Keratinocyte (primary cell): ENCODE measurements around the gene DDX41. TPM values are rescaled to one million over a fixed set of nuclear protein-coding genes. Genes with fewer than 3 reads are reported as not detected.

Experiments
- DNase-seq: peaks from one replicate; pipeline ENCODE4 v3.0.0-alpha.2; 2011; ENCODE audit warnings: low read depth, missing footprints, low spot score
- FAIRE-seq: peaks from 2 replicates; lab custom pipeline; 2011; peaks lifted over from hg19 to GRCh38; lab: Jason Lieb, UNC
- H2AFZ ChIP-seq: 2 replicates; pipeline ENCODE4 v1.6.0; 2012; ENCODE audit warnings: low read length, control low read depth, inconsistent platforms; ENCODE audit not compliant: control insufficient read depth
- H3K27ac ChIP-seq: 2 replicates; pipeline ENCODE4 v1.5.1; 2011; ENCODE audit warnings: low read length; ENCODE audit not compliant: control insufficient read depth, insufficient read depth
- H3K27me3 ChIP-seq: 3 replicates; pipeline ENCODE4 v1.6.0; 2011; ENCODE audit warnings: low read length; ENCODE audit not compliant: control insufficient read depth, insufficient read depth; ENCODE audit errors: extremely low read depth
- H3K36me3 ChIP-seq, 2 experiments: 2 replicates in 1 of 2; 3 replicates in 1 of 2; pipeline ENCODE4 v1.5.1; 2011; ENCODE audit warnings: low read length in 2 of 2, mild to moderate bottlenecking in 1 of 2; ENCODE audit not compliant: control insufficient read depth in 2 of 2, insufficient read depth in 2 of 2; ENCODE audit errors: extremely low read depth in 1 of 2
- H3K4me1 ChIP-seq: 3 replicates; pipeline ENCODE4 v1.5.1; 2011; ENCODE audit warnings: low read length; ENCODE audit not compliant: control insufficient read depth, insufficient read depth; ENCODE audit errors: extremely low read depth
- H3K4me2 ChIP-seq: 3 replicates; pipeline ENCODE4 v1.6.0; 2011; ENCODE audit warnings: low read depth, low read length; ENCODE audit not compliant: control insufficient read depth, insufficient read depth; ENCODE audit errors: extremely low read depth
- H3K4me3 ChIP-seq, 3 experiments: fragments of 200-600 bp in 1 of 3; sonication (generic) in 1 of 3; 2 replicates in 2 of 3; 3 replicates in 1 of 3; pipeline ENCODE4 v1.5.1; 2011 to 2016; ENCODE audit warnings: low read length in 3 of 3, mild to moderate bottlenecking in 3 of 3, control low read depth in 2 of 3, inconsistent platforms in 1 of 3, low read depth in 1 of 3, mixed read lengths in 1 of 3, mixed run types in 1 of 3, moderate library complexity in 1 of 3; ENCODE audit not compliant: control insufficient read depth in 2 of 3, insufficient read depth in 2 of 3; ENCODE audit errors: extremely low read depth in 1 of 3
- H3K79me2 ChIP-seq: 2 replicates; pipeline ENCODE4 v1.6.0; 2012; ENCODE audit warnings: low read length; ENCODE audit not compliant: control insufficient read depth, insufficient read depth
- H3K9ac ChIP-seq: 3 replicates; pipeline ENCODE4 v1.6.0; 2011; ENCODE audit warnings: low read length; ENCODE audit not compliant: control insufficient read depth, insufficient read depth; ENCODE audit errors: extremely low read depth
- H3K9me1 ChIP-seq: 3 replicates; pipeline ENCODE4 v1.6.0; 2011; ENCODE audit warnings: low read length; ENCODE audit not compliant: control insufficient read depth, insufficient read depth; ENCODE audit errors: extremely low read depth
- H3K9me3 ChIP-seq: 2 replicates; pipeline ENCODE4 v1.5.1; 2012; ENCODE audit warnings: low read depth, low read length; ENCODE audit not compliant: control insufficient read depth
- H4K20me1 ChIP-seq: 3 replicates; pipeline ENCODE4 v1.6.0; 2011; ENCODE audit warnings: low read length; ENCODE audit not compliant: control insufficient read depth, insufficient read depth; ENCODE audit errors: extremely low read depth
- EZH2 ChIP-seq: IDR thresholded peaks from one replicate; pipeline ENCODE4 v1.6.1; 2012; ENCODE audit warnings: inconsistent platforms, mild to moderate bottlenecking, low read length, moderate library complexity
- dilution Hi-C: fragments of 300-500 bp; cut with MboI; formaldehyde crosslinking; loops from one replicate; pipeline ENCODE4 v1.7.0; 2020; ENCODE audit warnings: low sequenced_read_pairs; ENCODE audit not compliant: extremely low pct_ligation_motif_present
- polyA plus RNA-seq, 5 experiments: library from polyadenylated mRNA; depleted of rRNA in 3 of 5; stranded (reverse) in 3 of 5; stranded (forward) in 1 of 5; unstranded in 1 of 5; fragments of >200 nt; gene quantifications; 1 replicate in 1 of 5; 2 replicates in 3 of 5; 3 replicates in 1 of 5; pipeline versions ENCODE4 v1.2.1 to v1.2.3, GENCODE V29; 2011 to 2012; ENCODE audit warnings: missing spikeins in 2 of 5, low read depth in 1 of 5, low replicate concordance in 1 of 5
- TF ChIP-seq, protein P1 (sequence below), 3 experiments: IDR thresholded peaks in 1 of 3; conservative IDR thresholded peaks in 1 of 3; optimal IDR thresholded peaks in 1 of 3; 2 replicates in 2 of 3; 3 replicates in 1 of 3; pipeline versions ENCODE3 to v1.5.1; 2011; ENCODE audit warnings: low read length in 3 of 3, mild to moderate bottlenecking in 3 of 3, moderate library complexity in 2 of 3, control low read depth in 1 of 3, inconsistent platforms in 1 of 3; ENCODE audit not compliant: insufficient read depth in 2 of 3; ENCODE audit errors: extremely low read depth in 1 of 3

The DDX41 gene
- polyA plus RNA-seq, 1 donor (not counting 4 experiments of a cell fraction or from before 2014, with no cell fraction given), result 71.3 TPM

GRCh38 chr5:177491429-177491945 is 25.3 kb downstream of the DDX41 start:
- FAIRE-seq (no peak), DNase-seq (no peak)
- H3K4me1 ChIP-seq, result peaks cover 32% of the 10 kb centered on the region
- peaks cover 33 to 45% of the 10 kb centered on the region in 2 experiments for H3K36me3 ChIP-seq
- no peak overlapping the region for H2AFZ ChIP-seq
- dilution Hi-C loops, result no loop called here
- H4K20me1 ChIP-seq, result peaks cover 7% of the 10 kb centered on the region
- H3K79me2 ChIP-seq, result peaks cover 27% of the 10 kb centered on the region
- no peak overlapping the region for H3K4me2 ChIP-seq
- no peak for TF ChIP-seq EZH2
- TF ChIP-seq, protein P1, sequence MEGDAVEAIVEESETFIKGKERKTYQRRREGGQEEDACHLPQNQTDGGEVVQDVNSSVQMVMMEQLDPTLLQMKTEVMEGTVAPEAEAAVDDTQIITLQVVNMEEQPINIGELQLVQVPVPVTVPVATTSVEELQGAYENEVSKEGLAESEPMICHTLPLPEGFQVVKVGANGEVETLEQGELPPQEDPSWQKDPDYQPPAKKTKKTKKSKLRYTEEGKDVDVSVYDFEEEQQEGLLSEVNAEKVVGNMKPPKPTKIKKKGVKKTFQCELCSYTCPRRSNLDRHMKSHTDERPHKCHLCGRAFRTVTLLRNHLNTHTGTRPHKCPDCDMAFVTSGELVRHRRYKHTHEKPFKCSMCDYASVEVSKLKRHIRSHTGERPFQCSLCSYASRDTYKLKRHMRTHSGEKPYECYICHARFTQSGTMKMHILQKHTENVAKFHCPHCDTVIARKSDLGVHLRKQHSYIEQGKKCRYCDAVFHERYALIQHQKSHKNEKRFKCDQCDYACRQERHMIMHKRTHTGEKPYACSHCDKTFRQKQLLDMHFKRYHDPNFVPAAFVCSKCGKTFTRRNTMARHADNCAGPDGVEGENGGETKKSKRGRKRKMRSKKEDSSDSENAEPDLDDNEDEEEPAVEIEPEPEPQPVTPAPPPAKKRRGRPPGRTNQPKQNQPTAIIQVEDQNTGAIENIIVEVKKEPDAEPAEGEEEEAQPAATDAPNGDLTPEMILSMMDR (optimal IDR thresholded peaks at IDR 0.05 in 1 of 3, IDR thresholded peaks at IDR 0.05 in 1 of 3, conservative IDR thresholded peaks at IDR 0.05 in 1 of 3; ENCODE audit: extremely low read depth in 1 of 3, insufficient read depth in 2 of 3, low read length in 3 of 3), result peak in 2 of 3 experiments; percentile 54 to 67
- H3K27ac ChIP-seq, result no peak overlapping the region
- H3K9ac ChIP-seq, result no peak overlapping the region
- no peaks in the 10 kb centered on the region for H3K27me3 ChIP-seq
- peaks cover 4% of the 10 kb centered on the region for H3K9me1 ChIP-seq
- no peaks in the 10 kb centered on the region for H3K9me3 ChIP-seq
- no peak overlapping the region for H3K4me3 ChIP-seq

DNA sequence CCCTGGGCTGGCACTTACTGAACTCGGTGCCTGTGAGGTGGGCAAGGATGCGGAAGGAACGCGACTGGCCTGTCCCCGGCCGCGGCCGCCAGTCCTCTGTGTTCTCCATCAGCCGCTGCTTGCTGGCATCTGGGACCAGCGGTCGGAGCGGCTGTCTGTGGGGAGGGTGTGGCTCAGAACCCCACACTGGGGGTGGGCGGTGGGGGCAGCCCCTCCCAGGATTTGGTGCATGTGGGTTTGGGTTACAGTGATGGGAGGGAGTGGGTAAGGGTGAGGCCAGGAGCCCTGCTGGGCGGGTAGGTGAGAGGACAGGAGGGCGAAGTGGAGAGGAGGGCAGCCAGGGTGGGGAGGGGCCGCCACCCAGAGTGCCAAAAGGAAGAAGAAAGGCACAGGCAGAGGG is 25.8 kb downstream of the DDX41 start:
- H4K20me1 ChIP-seq, result peaks cover 7% of the 10 kb centered on the region

More for the DNA sequence above, 25.8 kb downstream of the DDX41 start:
- Histone ChIP-seq H3K36me3 (peaks cover 36 to 50% of the 10 kb centered on the region in 2 experiments), H3K4me3 (no peak overlapping the region), H3K9me1 (peaks cover 4% of the 10 kb centered on the region), H2AFZ (no peak overlapping the region), H3K4me2 (no peak overlapping the region), H3K9ac (no peak overlapping the region), H3K27me3 (no peaks in the 10 kb centered on the region), H3K9me3 (no peaks in the 10 kb centered on the region), H3K27ac (no peak overlapping the region), H3K4me1 (peaks cover 27% of the 10 kb centered on the region), H3K79me2 (peaks cover 24% of the 10 kb centered on the region)
- dilution Hi-C loops, result no loop called here
- TF ChIP-seq, protein P1 (optimal IDR thresholded peaks at IDR 0.05 in 1 of 3, IDR thresholded peaks at IDR 0.05 in 1 of 3, conservative IDR thresholded peaks at IDR 0.05 in 1 of 3; ENCODE audit: extremely low read depth in 1 of 3, insufficient read depth in 2 of 3, low read length in 3 of 3), result no peak
- TF ChIP-seq EZH2, result no peak
- DNase-seq (no peak), FAIRE-seq (no peak)
